Rectal smooth muscle tissue (tissue), 1 donor: ENCODE measurements around the gene TUBB3.

Experiments
- H3K27ac ChIP-seq: one replicate; pipeline ENCODE4 v1.7.0; 2013; ENCODE audit warnings: low read depth, low read length, inconsistent platforms
- H3K27me3 ChIP-seq: one replicate; pipeline ENCODE4 v1.7.0; 2013; ENCODE audit warnings: low read length; ENCODE audit not compliant: control insufficient read depth, insufficient read depth
- H3K36me3 ChIP-seq: one replicate; pipeline ENCODE4 v1.7.0; 2013; ENCODE audit warnings: low read length; ENCODE audit not compliant: control insufficient read depth, insufficient read depth
- H3K4me1 ChIP-seq: one replicate; pipeline ENCODE4 v1.7.0; 2013; ENCODE audit warnings: low read length; ENCODE audit not compliant: control insufficient read depth, insufficient read depth
- H3K4me3 ChIP-seq: one replicate; pipeline ENCODE4 v1.7.0; 2013; ENCODE audit warnings: low read length
- H3K9ac ChIP-seq: one replicate; pipeline ENCODE4 v1.7.0; 2013; ENCODE audit warnings: low read length

TUBB3 gene

DNA sequence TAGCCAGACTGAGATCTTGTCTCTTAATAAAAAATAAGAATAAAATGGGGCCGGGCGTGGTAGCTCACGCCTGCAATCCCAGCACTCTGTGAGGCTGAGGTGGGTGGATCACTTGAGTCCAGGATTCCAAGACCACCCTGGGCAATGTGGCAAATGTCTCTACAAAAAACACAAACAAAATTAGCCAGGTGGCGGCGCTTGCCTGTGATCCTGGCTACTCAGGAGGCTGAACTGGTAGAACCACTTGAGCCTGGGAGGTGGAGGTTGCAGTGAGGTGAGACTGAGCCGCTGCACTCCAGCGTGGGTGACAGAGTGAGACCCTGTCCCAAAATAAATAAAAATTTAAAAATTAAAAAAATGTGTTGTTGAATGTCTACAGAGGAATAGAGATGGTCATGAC lies 22.5 kb downstream of the TUBB3 start:
- Histone ChIP-seq H3K4me1 (peaks cover 2% of the 10 kb centered on the region), H3K9ac (no peak overlapping the region), H3K27me3 (no peaks in the 10 kb centered on the region), H3K27ac (no peak overlapping the region), H3K36me3 (no peaks in the 10 kb centered on the region), H3K4me3 (no peak overlapping the region)

DNA sequence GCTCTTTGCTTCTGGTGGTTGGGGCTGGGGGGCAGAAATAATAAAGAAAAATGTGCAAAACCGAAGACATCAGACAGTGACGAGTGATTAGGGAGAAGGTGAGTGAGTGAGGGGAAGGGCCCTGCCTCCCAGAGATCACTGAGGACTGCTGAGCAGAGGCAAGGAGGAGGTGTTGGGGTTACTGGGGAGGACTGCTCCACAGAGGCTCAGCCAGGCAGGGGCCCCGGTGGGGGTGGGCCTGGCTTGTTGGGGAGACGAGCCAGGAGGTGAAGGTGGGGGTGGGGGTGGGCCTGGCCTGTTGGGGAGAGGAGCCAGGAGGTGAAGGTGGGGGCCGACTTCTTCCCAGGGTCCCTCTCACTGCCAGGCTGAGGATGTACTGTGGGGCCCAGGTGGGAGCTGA lies 23.4 kb downstream of the TUBB3 start:
- Histone ChIP-seq H3K9ac (no peak overlapping the region), H3K4me3 (no peak overlapping the region), H3K4me1 (peaks cover 2% of the 10 kb centered on the region), H3K27ac (no peak overlapping the region), H3K36me3 (no peaks in the 10 kb centered on the region), H3K27me3 (no peaks in the 10 kb centered on the region)

DNA sequence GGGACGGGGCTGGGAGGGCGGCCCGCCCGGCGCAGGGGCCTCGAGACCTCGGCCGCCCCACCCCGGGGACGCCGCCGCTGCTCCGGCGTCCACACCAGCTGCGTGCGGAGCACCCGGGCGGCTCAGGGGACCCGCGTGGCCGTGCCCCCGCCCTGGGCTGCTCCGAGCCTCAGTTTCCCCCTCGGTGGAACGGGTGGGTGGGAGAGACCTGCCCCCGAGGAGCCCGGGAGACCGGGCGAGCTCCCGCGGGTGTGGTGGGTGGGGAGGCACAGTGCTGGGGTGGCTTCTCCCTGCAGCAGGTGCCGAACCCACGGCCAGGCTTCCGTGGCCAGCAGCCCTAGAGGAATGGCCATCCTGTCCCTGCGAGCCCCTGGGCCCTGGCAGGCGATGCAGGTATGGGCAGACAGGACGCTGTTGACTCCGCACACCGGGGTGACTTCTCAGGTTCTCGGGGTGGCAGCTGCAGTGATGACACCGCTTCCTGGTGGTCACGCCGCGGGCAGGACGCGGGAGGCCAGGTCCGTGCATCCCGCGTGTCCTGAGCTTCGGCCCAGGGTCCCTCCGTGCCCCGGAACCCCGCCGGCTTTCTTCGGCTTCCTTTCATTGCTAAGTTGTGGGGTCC lies 26.1 kb downstream of the TUBB3 start:
- peaks cover 2% of the 10 kb centered on the region for H3K4me1 ChIP-seq
- H3K27me3 ChIP-seq = no peaks in the 10 kb centered on the region
- no peak overlapping the region for H3K27ac ChIP-seq
- H3K9ac ChIP-seq = peak overlapping the region; percentile 32
- H3K4me3 ChIP-seq = peak overlapping the region; percentile 66
- no peaks in the 10 kb centered on the region for H3K36me3 ChIP-seq

DNA sequence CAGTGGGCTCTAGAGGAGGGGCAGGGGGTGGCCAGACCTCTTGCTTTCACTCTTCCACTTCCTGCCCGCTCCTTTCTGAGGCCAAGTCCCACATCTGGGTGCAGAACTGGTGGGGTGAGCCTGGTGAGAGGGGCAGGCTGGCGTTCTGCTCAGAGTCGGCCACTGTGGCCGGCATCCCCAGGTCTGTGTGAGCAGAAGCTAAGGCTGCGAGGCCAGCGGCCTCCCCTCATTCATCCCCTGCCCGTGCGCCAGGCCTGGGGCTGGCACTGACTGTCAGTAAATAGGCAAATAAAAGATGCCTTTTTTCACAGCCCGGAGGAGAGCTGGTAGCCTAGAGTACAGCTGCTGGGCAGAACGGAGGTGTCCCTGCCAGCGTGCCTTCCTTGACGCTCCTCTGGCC lies 26.6 kb downstream of the TUBB3 start:
- peak overlapping the region; percentile 66 for H3K4me3 ChIP-seq
- no peaks in the 10 kb centered on the region for H3K27me3 ChIP-seq
- H3K36me3 ChIP-seq = no peaks in the 10 kb centered on the region
- H3K27ac ChIP-seq = no peak overlapping the region
- peaks cover 2% of the 10 kb centered on the region for H3K4me1 ChIP-seq
- no peak overlapping the region for H3K9ac ChIP-seq

DNA sequence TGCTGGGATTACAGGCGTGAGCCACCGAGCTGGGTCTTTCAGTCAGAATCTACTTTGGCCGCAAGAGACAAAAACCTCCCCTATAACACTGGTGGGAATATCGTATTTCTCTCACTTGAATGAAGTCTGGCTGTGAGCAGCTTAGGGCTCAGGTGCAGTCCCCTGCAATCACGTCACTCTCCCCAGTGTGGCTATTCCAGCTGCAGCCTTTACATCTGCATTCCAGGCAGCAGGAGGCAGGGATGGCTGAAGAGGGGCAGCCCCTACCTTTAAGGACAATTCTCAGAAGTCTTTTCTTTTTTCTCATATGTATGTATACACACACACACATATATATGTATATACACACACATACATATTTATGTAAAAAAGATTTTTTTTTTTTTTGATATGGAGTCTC lies 28.4 kb downstream of the TUBB3 start:
- Histone ChIP-seq H3K4me3 (no peak overlapping the region), H3K36me3 (peaks cover 5% of the 10 kb centered on the region), H3K4me1 (peaks cover 2% of the 10 kb centered on the region), H3K27me3 (no peaks in the 10 kb centered on the region), H3K27ac (no peak overlapping the region), H3K9ac (no peak overlapping the region)

DNA sequence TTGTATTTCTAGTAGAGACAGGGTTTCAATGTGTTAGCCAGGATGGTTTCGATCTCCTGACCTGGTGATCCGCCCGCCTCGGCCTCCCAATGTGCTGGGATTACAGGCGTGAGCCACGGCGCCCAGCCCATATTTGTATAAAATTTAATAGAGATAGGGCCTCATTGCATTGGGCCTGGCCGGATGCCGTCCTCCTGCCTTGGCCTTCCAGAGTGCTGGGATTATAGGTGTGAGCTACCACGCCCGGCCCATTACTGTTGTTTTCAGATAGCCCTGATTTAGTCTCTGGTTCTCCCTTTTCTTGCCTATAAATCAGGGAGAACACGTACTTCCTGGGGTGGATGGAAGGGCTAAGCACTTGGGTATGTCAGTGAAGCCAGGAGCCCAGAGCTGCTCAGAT lies 28.9 kb downstream of the TUBB3 start:
- peaks cover 5% of the 10 kb centered on the region for H3K36me3 ChIP-seq
- no peak overlapping the region for H3K9ac ChIP-seq

DNA sequence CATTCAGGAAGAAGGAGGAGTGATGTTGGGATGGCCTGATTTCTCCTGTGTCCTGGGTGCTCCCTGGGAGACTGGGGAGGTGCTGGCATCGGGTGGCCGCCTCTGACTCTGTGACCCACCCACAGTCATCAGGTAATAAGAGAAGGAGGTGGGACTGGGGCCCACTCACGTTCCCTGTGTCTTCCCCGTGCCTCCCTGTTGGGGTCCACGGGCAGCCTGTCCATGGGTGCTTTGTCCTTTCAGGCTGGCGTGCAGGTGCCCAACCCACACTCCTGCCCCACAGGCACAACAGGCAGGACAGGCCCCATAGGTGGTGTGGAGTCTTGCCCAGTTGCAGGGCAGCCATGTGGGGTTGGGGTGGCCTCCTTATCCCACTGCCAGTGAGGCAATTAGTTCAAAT lies 29.4 kb downstream of the TUBB3 start:
- Histone ChIP-seq H3K27ac (no peak overlapping the region), H3K9ac (no peak overlapping the region), H3K36me3 (peaks cover 5% of the 10 kb centered on the region), H3K4me3 (no peak overlapping the region), H3K4me1 (peaks cover 2% of the 10 kb centered on the region), H3K27me3 (no peaks in the 10 kb centered on the region)

More for the DNA sequence above, 28.9 kb downstream of the TUBB3 start:
- H3K27ac ChIP-seq = no peak overlapping the region
- H3K27me3 ChIP-seq = no peaks in the 10 kb centered on the region
- H3K4me3 ChIP-seq = no peak overlapping the region
- H3K4me1 ChIP-seq = peaks cover 2% of the 10 kb centered on the region

DNA sequence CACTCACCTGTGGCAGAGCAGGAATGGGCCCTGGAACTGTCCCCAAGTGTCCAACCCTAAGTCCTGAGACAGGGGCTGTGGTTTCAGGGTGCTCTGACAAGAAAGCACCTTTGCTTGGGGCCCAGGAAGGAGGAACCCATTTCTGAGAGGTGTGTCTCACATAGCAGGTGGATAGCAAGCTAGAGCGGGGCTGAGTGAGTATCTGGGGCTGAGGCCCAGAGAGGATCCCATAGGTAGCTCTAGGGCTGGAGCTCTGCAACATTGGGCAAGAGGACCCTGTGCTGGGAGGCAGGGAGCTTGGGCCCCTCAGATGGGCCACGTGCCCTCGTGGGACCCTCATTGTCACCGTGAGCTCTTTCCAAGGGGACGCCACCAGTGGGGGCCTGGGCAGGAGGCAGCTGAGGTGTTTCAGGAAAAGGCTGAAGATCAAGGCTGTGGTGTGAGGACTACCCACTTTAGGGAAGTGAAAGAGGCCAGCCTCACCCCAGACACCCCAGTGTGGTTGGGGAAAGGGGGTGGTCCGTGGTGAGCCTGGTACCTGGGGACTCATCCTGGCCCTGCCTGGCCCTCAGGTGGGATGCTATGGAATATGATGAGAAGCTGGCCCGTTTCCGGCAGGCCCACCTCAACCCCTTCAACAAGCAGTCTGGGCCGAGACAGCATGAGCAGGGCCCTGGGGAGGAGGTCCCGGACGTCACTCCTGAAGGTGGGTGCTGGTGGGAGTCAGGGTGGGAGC lies 30.7 kb downstream of the TUBB3 start:
- Histone ChIP-seq H3K9ac (no peak overlapping the region), H3K36me3 (peaks cover 16% of the 10 kb centered on the region), H3K27ac (no peak overlapping the region), H3K27me3 (no peaks in the 10 kb centered on the region), H3K4me1 (peaks cover 2% of the 10 kb centered on the region), H3K4me3 (no peak overlapping the region)

DNA sequence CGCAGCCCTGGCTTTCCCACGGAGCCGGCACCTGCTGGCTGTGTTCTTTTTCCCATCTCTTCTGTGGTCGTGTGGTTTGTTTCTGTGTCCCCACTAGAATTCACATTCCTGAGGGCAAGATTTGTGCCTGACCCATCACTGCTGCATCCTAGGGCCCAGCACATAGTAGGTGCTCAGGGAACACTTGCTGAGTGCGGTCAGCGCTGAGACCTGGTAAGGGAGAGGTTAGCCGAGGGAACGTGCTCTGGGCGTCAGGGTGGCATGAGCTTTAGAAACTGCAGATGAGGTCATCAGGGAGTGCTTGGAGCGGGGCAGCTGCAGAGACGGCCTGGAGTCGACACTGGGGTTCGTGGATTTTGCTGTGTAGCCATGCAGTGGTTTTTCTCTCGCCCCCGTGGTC lies 31.3 kb downstream of the TUBB3 start:
- peaks cover 16% of the 10 kb centered on the region for H3K36me3 ChIP-seq
- H3K27ac ChIP-seq = no peak overlapping the region
- no peak overlapping the region for H3K4me3 ChIP-seq

DNA sequence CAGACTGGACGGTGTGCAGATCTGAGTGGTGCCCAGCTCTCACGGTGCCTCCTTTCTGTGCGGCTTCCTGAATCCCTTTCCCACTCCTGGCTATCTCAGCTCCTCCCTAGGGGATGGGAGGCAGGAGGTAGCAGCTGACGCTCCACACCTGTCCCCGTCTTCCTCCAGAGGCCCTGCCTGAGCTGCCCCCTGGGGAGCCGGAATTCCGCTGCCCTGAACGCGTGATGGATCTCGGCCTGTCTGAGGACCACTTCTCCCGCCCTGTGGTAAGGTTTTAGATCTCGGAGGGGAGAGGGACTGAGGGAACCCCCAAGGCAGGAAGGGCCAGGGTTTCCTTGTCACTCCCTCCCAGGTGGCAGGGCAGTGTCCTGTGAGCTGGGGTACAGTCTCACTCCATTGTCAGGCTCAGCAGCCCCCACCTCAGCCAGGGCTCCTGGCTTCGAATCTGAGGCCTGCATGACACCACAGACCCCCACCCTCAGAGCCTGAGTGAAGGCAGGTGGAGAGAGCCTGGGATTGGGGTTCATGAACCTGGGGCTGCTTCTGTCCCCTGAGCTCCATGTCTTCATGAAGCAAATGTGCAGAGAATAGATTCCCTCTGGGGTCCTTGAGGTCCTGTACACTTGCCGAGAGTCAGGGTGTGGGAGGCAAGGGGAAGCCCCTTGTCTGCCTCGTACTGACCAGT lies 32.0 kb downstream of the TUBB3 start:
- H3K4me1 ChIP-seq = no peaks in the 10 kb centered on the region
- H3K4me3 ChIP-seq = no peak overlapping the region
- peaks cover 16% of the 10 kb centered on the region for H3K36me3 ChIP-seq
- H3K27ac ChIP-seq = no peak overlapping the region
- H3K9ac ChIP-seq = no peak overlapping the region
- H3K27me3 ChIP-seq = no peaks in the 10 kb centered on the region

More for the DNA sequence above, 31.3 kb downstream of the TUBB3 start:
- H3K27me3 ChIP-seq = no peaks in the 10 kb centered on the region
- H3K9ac ChIP-seq = no peak overlapping the region
- no peaks in the 10 kb centered on the region for H3K4me1 ChIP-seq

DNA sequence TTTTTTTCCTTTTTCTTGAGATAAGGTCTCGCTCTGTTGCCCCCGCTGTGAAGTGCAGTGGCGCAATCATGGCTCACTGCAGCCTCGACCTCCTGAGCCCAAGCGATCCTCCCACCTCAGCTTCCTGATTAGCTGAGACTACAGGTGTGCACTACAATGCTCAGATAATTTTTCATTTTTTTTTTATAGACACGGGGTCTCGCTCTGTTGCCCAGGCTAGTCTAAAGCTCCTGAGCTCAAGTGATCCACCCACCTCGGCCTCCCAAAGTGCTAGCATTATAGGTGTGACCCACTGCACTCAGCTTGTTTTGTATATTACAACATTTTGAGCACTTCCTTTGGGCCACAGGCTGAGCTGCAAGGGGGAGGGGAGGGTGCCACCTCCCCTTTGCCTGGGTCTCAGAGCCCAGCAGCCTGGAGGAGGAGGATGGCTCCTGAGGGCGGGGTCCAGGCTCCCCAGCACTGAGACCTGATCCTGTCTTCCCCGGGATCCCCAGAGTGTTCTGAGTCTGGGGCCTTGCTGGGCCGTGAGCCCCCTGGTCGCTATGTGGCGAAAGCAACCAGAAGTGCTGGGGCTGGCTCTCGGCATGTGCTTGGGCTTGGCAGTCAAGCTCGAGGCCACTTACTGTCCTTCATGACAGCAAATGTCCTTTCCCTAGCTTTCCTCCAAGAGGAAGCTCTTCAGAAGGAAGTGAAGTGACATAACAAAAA lies 33.5 kb downstream of the TUBB3 start:
- Histone ChIP-seq H3K27ac (no peak overlapping the region), H3K4me3 (no peak overlapping the region), H3K27me3 (no peaks in the 10 kb centered on the region), H3K9ac (no peak overlapping the region), H3K4me1 (no peaks in the 10 kb centered on the region), H3K36me3 (peaks cover 17% of the 10 kb centered on the region)

DNA sequence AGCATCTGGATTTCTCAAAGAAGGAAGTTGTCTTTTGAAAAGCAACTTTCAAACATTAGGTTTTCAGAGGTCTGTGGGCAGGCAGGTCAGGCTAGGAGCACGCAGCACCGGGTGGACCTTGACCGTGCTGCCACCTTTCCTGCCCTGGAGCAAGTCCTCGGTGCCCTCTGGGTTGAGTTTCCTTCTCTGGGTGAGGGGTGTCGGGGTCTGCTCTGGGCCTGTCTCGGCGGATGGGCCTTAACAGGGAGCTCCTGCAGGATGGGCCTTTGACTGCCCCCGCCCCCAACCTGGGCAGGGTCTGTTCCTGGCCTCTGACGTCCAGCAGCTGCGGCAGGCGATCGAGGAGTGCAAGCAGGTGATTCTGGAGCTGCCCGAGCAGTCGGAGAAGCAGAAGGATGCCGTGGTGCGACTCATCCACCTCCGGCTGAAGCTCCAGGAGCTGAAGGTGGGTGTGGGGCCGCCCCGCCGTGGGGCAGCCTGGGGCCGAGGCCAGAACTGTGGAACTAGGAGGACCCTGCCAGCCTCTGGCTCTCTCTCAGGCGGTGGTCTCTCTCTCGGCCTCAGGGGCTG lies 34.2 kb downstream of the TUBB3 start:
- Histone ChIP-seq H3K36me3 (peaks cover 17% of the 10 kb centered on the region), H3K27me3 (no peaks in the 10 kb centered on the region), H3K27ac (no peak overlapping the region), H3K4me3 (no peak overlapping the region), H3K9ac (no peak overlapping the region), H3K4me1 (no peaks in the 10 kb centered on the region)
